SU-DHL-6 (cell line): ENCODE data around the gene CNPPD1.

Experiments
- H2AFZ ChIP-seq: fragments of 200-600 bp; sonication (generic); 2 replicates; pipeline ENCODE4 v1.6.1; 2014; ENCODE audit warnings: low read depth, mild to moderate bottlenecking, moderate library complexity, mixed read lengths, antibody characterized with exemption, low read length; ENCODE audit not compliant: severe bottlenecking
- H3F3A ChIP-seq: fragments of 200-600 bp; shearing (Covaris generic); 2 replicates; pipeline ENCODE4 v1.6.0; 2016; ENCODE audit warnings: antibody characterized with exemption, mild to moderate bottlenecking; ENCODE audit not compliant: insufficient read depth
- H3K27ac ChIP-seq: fragments of 200-600 bp; sonication (generic); 2 replicates; pipeline ENCODE4 v1.5.1; 2016; ENCODE audit warnings: low read depth, mild to moderate bottlenecking, low read length, moderate library complexity, mixed read lengths
- H3K27me3 ChIP-seq: fragments of 200-600 bp; sonication (generic), shearing (Covaris generic); 2 replicates; pipeline ENCODE4 v1.6.0; 2014; ENCODE audit warnings: mild to moderate bottlenecking, low read length
- H3K36me3 ChIP-seq: fragments of 200-600 bp; sonication (generic); 2 replicates; pipeline ENCODE4 v1.6.1; 2014; ENCODE audit warnings: mild to moderate bottlenecking, low read length, mixed read lengths
- H3K4me2 ChIP-seq: fragments of 300-600, 200-600 bp; shearing (Covaris generic), sonication (generic); 2 replicates; pipeline ENCODE4 v1.6.0; 2014; ENCODE audit warnings: low read length, low read depth, mild to moderate bottlenecking; ENCODE audit not compliant: poor library complexity, severe bottlenecking
- H3K4me3 ChIP-seq: fragments of 200-600 bp; sonication (generic); 2 replicates; pipeline ENCODE4 v1.5.1; 2014; ENCODE audit warnings: antibody characterized with exemption, low read length, mild to moderate bottlenecking, mixed read lengths; ENCODE audit not compliant: insufficient read depth, poor library complexity, severe bottlenecking
- H3K79me2 ChIP-seq: fragments of 200-600 bp; sonication (generic); 2 replicates; pipeline ENCODE4 v1.6.1; 2014; ENCODE audit warnings: mild to moderate bottlenecking, low read length, moderate library complexity; ENCODE audit not compliant: insufficient read depth
- H3K9ac ChIP-seq: fragments of 200-600 bp; sonication (generic); 2 replicates; pipeline ENCODE4 v1.7.0; 2014; ENCODE audit warnings: mild to moderate bottlenecking, low read length
- H3K9me2 ChIP-seq: fragments of 200-600 bp; sonication (generic); replicated peaks from 2 replicates; pipeline ENCODE4 v1.6.1; 2014; ENCODE audit warnings: low read length; ENCODE audit not compliant: insufficient read depth
- H3K9me3 ChIP-seq: fragments of 200-600 bp; sonication (generic); 2 replicates; pipeline ENCODE4 v1.6.1; 2014; ENCODE audit warnings: low read length, mixed read lengths; ENCODE audit not compliant: insufficient read depth
- H4K20me1 ChIP-seq: fragments of 200-600 bp; sonication (generic); 2 replicates; pipeline ENCODE4 v1.6.1; 2014; ENCODE audit warnings: low read depth, mild to moderate bottlenecking, antibody characterized with exemption, low read length, moderate library complexity, mixed read lengths
- CTCF ChIP-seq: fragments of 200-600 bp; sonication (generic); IDR thresholded peaks from one replicate; pipeline ENCODE4 v1.5.1; 2017; ENCODE audit warnings: antibody characterized with exemption, mild to moderate bottlenecking, low read length, moderate library complexity; ENCODE audit not compliant: insufficient read depth, poor library complexity, severe bottlenecking
- EZH2phosphoT487 ChIP-seq: fragments of 200-600 bp; sonication (generic), shearing (Covaris generic); conservative IDR thresholded peaks from 2 replicates; pipeline ENCODE4 v1.6.1; 2018; ENCODE audit warnings: mild to moderate bottlenecking, antibody characterized with exemption, low read length, moderate library complexity, mixed read lengths

The CNPPD1 gene

GRCh38 chr2:219215871-219216534 is 39.3 kb upstream of the CNPPD1 start:
- Histone ChIP-seq H3K79me2 (no peaks in the 10 kb centered on the region), H3K9me3 (no peaks in the 10 kb centered on the region), H3K9ac (no peak overlapping the region), H3K4me3 (no peak overlapping the region), H2AFZ (no peak overlapping the region), H3F3A (no peaks in the 10 kb centered on the region), H4K20me1 (no peaks in the 10 kb centered on the region), H3K4me2 (no peak overlapping the region), H3K27ac (no peak overlapping the region), H3K27me3 (no peaks in the 10 kb centered on the region), H3K36me3 (no peaks in the 10 kb centered on the region), H3K9me2 (no peaks in the 10 kb centered on the region)
- TF ChIP-seq CTCF (no peak), EZH2phosphoT487 (no peak)

- Histone ChIP-seq H3K9ac (no peak overlapping the region), H3K9me3 (no peaks in the 10 kb centered on the region), H3K27me3 (no peaks in the 10 kb centered on the region), H4K20me1 (no peaks in the 10 kb centered on the region), H3K4me2 (no peak overlapping the region), H3K9me2 (no peaks in the 10 kb centered on the region), H3K4me3 (no peak overlapping the region), H3K27ac (no peak overlapping the region), H3K36me3 (no peaks in the 10 kb centered on the region), H3F3A (no peaks in the 10 kb centered on the region), H2AFZ (no peak overlapping the region), H3K79me2 (no peaks in the 10 kb centered on the region)
- TF ChIP-seq EZH2phosphoT487 (no peak), CTCF (no peak)
Observed at GRCh38 chr2:219214786-219215185, 38.1 kb upstream of the CNPPD1 start.

- no peaks in the 10 kb centered on the region for H3K9me3 ChIP-seq
- H3K9ac ChIP-seq, result no peak overlapping the region
- H3K4me3 ChIP-seq, result no peak overlapping the region
- H3K79me2 ChIP-seq, result no peaks in the 10 kb centered on the region
- no peak overlapping the region for H3K4me2 ChIP-seq
- no peaks in the 10 kb centered on the region for H3F3A ChIP-seq
- no peak overlapping the region for H3K27ac ChIP-seq
- TF ChIP-seq CTCF, result no peak
- no peak for TF ChIP-seq EZH2phosphoT487
- H2AFZ ChIP-seq, result no peak overlapping the region
- no peaks in the 10 kb centered on the region for H4K20me1 ChIP-seq
- no peaks in the 10 kb centered on the region for H3K36me3 ChIP-seq
- no peaks in the 10 kb centered on the region for H3K9me2 ChIP-seq
- no peaks in the 10 kb centered on the region for H3K27me3 ChIP-seq
Observed at GRCh38 chr2:219214141-219214540, 37.4 kb upstream of the CNPPD1 start.
